Liver (tissue), 3 donors: ENCODE data around the gene KISS1.

Experiments used
- EGR1 ChIP-seq, 2 donors: IDR thresholded peaks; 2 replicates each; pipeline ENCODE4 v1.6.1; 2016 to 2018; ENCODE audit warnings: antibody characterized with exemption in 2 of 2, low read depth in 2 of 2
- GABPA ChIP-seq, 2 donors: IDR thresholded peaks in 1 of 2; conservative IDR thresholded peaks in 1 of 2; 2 replicates each; pipeline ENCODE4 v1.6.1; 2016; ENCODE audit warnings: antibody characterized with exemption in 2 of 2, mild to moderate bottlenecking in 1 of 2, moderate library complexity in 1 of 2
- JUND ChIP-seq, 2 donors: IDR thresholded peaks; 2 replicates each; pipeline ENCODE4 v1.6.1; 2016; ENCODE audit warnings: antibody characterized with exemption in 2 of 2
- RAD21 ChIP-seq, 2 donors: IDR thresholded peaks; 2 replicates each; pipeline ENCODE4 v1.6.1; 2016; ENCODE audit warnings: antibody characterized with exemption in 2 of 2, mild to moderate bottlenecking in 2 of 2
- RXRA ChIP-seq, 2 donors: IDR thresholded peaks; 2 replicates each; pipeline ENCODE4 v1.6.1; 2017 to 2018; ENCODE audit warnings: antibody characterized with exemption in 2 of 2, mild to moderate bottlenecking in 1 of 2
- SP1 ChIP-seq: IDR thresholded peaks from 2 replicates; pipeline ENCODE4 v1.6.1; 2018; ENCODE audit warnings: antibody characterized with exemption, mild to moderate bottlenecking
- TAF1 ChIP-seq: conservative IDR thresholded peaks from 2 replicates; pipeline ENCODE4 v1.6.1; 2016; ENCODE audit warnings: antibody characterized with exemption, mild to moderate bottlenecking
- YY1 ChIP-seq: IDR thresholded peaks from 2 replicates; pipeline ENCODE4 v1.6.1; 2016; ENCODE audit warnings: antibody characterized with exemption, mild to moderate bottlenecking
- TF ChIP-seq, protein P1 (sequence below): fragments of 150-350 bp; IDR thresholded peaks from 2 replicates; pipeline ENCODE4 v1.5.1; 2017; ENCODE audit warnings: improper control_type of control experiment, low read depth, low read length; ENCODE audit not compliant: missing input control
- TF ChIP-seq, protein P2 (sequence below): IDR thresholded peaks from 2 replicates; pipeline ENCODE4 v1.6.1; 2016; ENCODE audit warnings: antibody characterized with exemption
- TF ChIP-seq, protein P3 (sequence below): IDR thresholded peaks from 2 replicates; pipeline ENCODE4 v1.6.1; 2016; ENCODE audit warnings: antibody characterized with exemption, mild to moderate bottlenecking
- TF ChIP-seq, protein P4 (sequence below): IDR thresholded peaks from 2 replicates; pipeline ENCODE4 v1.6.1; 2016; ENCODE audit warnings: antibody characterized with exemption
- TF ChIP-seq, protein P5 (sequence below): IDR thresholded peaks from 2 replicates; pipeline ENCODE4 v1.6.1; 2016; ENCODE audit warnings: antibody characterized with exemption
- donor health status: healthy.
- donor health status: healthy.

DNA sequence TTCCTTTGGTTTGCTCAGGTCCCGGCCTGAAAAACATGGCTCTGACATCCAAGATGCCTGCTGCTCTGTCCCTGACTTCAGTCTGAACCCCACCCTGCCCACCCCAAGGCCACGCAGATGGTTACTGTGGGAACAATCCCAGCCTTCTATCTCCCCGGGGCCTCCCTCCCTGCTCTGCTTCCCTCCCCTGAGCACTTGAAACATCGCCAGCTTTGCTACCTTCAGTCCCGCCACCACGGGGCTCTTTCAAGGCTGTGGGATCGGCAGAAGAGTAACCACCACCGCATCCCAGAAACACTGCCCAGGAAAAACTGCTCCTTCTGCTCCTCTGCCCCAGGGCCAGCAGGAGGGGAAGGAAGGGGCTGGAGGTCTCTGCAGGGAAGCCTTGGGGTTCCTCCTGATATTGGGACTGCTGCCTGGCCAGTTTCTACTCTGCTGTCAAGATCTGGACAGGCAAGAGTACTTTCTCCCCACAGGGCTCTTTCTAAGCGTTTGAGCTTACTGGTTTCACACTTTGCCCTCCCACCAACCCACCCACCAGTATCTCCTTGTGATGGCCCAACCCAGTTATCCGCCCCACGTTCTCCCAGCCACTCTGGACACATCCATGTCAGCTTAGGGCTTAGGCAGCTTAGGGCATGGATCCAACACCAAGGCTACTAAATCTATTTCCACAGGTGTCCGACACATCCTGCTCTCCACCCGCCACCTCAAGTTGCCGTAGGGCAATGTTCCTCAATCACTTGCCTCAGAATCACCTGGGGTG lies 52.8 kb downstream of the KISS1 start:
- TF ChIP-seq, protein P1, sequence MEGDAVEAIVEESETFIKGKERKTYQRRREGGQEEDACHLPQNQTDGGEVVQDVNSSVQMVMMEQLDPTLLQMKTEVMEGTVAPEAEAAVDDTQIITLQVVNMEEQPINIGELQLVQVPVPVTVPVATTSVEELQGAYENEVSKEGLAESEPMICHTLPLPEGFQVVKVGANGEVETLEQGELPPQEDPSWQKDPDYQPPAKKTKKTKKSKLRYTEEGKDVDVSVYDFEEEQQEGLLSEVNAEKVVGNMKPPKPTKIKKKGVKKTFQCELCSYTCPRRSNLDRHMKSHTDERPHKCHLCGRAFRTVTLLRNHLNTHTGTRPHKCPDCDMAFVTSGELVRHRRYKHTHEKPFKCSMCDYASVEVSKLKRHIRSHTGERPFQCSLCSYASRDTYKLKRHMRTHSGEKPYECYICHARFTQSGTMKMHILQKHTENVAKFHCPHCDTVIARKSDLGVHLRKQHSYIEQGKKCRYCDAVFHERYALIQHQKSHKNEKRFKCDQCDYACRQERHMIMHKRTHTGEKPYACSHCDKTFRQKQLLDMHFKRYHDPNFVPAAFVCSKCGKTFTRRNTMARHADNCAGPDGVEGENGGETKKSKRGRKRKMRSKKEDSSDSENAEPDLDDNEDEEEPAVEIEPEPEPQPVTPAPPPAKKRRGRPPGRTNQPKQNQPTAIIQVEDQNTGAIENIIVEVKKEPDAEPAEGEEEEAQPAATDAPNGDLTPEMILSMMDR, result no peak
- TF ChIP-seq, protein P2, sequence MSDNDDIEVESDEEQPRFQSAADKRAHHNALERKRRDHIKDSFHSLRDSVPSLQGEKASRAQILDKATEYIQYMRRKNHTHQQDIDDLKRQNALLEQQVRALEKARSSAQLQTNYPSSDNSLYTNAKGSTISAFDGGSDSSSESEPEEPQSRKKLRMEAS, result no peak
- no peak for TF ChIP-seq TAF1
- TF ChIP-seq YY1, result no peak
- TF ChIP-seq RAD21 (IDR thresholded peaks at IDR 0.05), result no peak
- no peak for TF ChIP-seq EGR1 (IDR thresholded peaks at IDR 0.05; ENCODE audit: low read depth in 2 of 2)
- TF ChIP-seq GABPA (IDR thresholded peaks at IDR 0.05 in 1 of 2, conservative IDR thresholded peaks at IDR 0.05 in 1 of 2), result no peak
- TF ChIP-seq JUND (IDR thresholded peaks at IDR 0.05), result no peak
- TF ChIP-seq, protein P3, sequence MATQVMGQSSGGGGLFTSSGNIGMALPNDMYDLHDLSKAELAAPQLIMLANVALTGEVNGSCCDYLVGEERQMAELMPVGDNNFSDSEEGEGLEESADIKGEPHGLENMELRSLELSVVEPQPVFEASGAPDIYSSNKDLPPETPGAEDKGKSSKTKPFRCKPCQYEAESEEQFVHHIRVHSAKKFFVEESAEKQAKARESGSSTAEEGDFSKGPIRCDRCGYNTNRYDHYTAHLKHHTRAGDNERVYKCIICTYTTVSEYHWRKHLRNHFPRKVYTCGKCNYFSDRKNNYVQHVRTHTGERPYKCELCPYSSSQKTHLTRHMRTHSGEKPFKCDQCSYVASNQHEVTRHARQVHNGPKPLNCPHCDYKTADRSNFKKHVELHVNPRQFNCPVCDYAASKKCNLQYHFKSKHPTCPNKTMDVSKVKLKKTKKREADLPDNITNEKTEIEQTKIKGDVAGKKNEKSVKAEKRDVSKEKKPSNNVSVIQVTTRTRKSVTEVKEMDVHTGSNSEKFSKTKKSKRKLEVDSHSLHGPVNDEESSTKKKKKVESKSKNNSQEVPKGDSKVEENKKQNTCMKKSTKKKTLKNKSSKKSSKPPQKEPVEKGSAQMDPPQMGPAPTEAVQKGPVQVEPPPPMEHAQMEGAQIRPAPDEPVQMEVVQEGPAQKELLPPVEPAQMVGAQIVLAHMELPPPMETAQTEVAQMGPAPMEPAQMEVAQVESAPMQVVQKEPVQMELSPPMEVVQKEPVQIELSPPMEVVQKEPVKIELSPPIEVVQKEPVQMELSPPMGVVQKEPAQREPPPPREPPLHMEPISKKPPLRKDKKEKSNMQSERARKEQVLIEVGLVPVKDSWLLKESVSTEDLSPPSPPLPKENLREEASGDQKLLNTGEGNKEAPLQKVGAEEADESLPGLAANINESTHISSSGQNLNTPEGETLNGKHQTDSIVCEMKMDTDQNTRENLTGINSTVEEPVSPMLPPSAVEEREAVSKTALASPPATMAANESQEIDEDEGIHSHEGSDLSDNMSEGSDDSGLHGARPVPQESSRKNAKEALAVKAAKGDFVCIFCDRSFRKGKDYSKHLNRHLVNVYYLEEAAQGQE, result no peak
- no peak for TF ChIP-seq RXRA (IDR thresholded peaks at IDR 0.05)
- TF ChIP-seq, protein P4, sequence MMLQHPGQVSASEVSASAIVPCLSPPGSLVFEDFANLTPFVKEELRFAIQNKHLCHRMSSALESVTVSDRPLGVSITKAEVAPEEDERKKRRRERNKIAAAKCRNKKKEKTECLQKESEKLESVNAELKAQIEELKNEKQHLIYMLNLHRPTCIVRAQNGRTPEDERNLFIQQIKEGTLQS, result no peak
- no peak for TF ChIP-seq SP1
- TF ChIP-seq, protein P5, sequence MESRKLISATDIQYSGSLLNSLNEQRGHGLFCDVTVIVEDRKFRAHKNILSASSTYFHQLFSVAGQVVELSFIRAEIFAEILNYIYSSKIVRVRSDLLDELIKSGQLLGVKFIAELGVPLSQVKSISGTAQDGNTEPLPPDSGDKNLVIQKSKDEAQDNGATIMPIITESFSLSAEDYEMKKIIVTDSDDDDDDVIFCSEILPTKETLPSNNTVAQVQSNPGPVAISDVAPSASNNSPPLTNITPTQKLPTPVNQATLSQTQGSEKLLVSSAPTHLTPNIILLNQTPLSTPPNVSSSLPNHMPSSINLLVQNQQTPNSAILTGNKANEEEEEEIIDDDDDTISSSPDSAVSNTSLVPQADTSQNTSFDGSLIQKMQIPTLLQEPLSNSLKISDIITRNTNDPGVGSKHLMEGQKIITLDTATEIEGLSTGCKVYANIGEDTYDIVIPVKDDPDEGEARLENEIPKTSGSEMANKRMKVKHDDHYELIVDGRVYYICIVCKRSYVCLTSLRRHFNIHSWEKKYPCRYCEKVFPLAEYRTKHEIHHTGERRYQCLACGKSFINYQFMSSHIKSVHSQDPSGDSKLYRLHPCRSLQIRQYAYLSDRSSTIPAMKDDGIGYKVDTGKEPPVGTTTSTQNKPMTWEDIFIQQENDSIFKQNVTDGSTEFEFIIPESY, result no peak
